Measurements from ENCODE around the gene PTPRG. TPM values are rescaled to one million over a fixed set of nuclear protein-coding genes. Genes with fewer than 3 reads are reported as not detected.
"Not testable (repeated sequence)": the region's sequence is repeated elsewhere in the genome, so short reads cannot be mapped to it uniquely, and the experiment has no call there.

PTPRG gene
- total RNA-seq, 1 experiment from 2014 or later: 0.74 TPM

DNA sequence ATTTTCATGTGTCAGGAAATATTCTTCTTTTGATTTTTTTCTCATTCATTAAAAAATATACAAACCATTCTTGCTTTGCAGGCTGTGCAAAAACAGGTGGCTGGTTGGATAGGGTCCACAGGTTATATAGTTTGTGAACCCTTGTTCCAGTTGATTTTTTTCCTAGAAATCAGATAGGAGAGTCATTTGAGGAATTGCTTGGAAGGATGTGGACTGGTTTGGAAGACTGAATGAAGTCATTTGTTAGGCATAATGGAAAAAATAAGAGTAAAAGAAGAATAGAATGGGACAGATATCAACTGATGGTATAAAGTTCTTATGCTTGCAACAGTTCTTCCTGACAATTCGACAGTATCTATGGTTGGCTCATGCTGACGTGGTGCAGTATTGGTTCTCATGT is 189.4 kb downstream of the PTPRG start:
- Histone ChIP-seq H3K27ac (ENCODE audit: low read length) (no peak overlapping the region), H3K4me1 (ENCODE audit: control insufficient read depth, insufficient read depth, low read length) (no peaks in the 10 kb centered on the region), H3K4me3 (ENCODE audit: low read depth in 2 of 2, low read length in 2 of 2) (no peak overlapping the region), H3K36me3 (ENCODE audit: control insufficient read depth, insufficient read depth, low read length) (no peaks in the 10 kb centered on the region), H3K27me3 (ENCODE audit: control insufficient read depth, insufficient read depth, low read length) (no peaks in the 10 kb centered on the region), H3K9me3 (ENCODE audit: control insufficient read depth, insufficient read depth, low read depth, low read length) (no peaks in the 10 kb centered on the region)
- no peak for ATAC-seq
- no peak for DNase-seq (ENCODE audit: low read depth, low spot score)
- intact Hi-C loops (cut with micrococcal nuclease; ENCODE audit: unreplicated experiment) (no loop called here), in situ Hi-C loops (cut with HindIII; ENCODE audit: low pct_unique_long_range_greater_than_20kb, low sequenced_read_pairs) (no loop called here)
- CTCF ChIA-PET: no interaction called here
- TF ChIP-seq POLR2AphosphoS5 (IDR thresholded peaks at IDR 0.05; ENCODE audit: low read depth, low read length) (no peak), TCF7L2 (IDR thresholded peaks at IDR 0.05; ENCODE audit: low read depth, low read length) (no peak), SIN3A (IDR thresholded peaks at IDR 0.05; ENCODE audit: borderline replicate concordance, insufficient read depth, low read depth, low read length) (no peak)
- TF ChIP-seq, protein P1, sequence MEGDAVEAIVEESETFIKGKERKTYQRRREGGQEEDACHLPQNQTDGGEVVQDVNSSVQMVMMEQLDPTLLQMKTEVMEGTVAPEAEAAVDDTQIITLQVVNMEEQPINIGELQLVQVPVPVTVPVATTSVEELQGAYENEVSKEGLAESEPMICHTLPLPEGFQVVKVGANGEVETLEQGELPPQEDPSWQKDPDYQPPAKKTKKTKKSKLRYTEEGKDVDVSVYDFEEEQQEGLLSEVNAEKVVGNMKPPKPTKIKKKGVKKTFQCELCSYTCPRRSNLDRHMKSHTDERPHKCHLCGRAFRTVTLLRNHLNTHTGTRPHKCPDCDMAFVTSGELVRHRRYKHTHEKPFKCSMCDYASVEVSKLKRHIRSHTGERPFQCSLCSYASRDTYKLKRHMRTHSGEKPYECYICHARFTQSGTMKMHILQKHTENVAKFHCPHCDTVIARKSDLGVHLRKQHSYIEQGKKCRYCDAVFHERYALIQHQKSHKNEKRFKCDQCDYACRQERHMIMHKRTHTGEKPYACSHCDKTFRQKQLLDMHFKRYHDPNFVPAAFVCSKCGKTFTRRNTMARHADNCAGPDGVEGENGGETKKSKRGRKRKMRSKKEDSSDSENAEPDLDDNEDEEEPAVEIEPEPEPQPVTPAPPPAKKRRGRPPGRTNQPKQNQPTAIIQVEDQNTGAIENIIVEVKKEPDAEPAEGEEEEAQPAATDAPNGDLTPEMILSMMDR (IDR thresholded peaks at IDR 0.05): no peak
- TF ChIP-seq, protein P2, sequence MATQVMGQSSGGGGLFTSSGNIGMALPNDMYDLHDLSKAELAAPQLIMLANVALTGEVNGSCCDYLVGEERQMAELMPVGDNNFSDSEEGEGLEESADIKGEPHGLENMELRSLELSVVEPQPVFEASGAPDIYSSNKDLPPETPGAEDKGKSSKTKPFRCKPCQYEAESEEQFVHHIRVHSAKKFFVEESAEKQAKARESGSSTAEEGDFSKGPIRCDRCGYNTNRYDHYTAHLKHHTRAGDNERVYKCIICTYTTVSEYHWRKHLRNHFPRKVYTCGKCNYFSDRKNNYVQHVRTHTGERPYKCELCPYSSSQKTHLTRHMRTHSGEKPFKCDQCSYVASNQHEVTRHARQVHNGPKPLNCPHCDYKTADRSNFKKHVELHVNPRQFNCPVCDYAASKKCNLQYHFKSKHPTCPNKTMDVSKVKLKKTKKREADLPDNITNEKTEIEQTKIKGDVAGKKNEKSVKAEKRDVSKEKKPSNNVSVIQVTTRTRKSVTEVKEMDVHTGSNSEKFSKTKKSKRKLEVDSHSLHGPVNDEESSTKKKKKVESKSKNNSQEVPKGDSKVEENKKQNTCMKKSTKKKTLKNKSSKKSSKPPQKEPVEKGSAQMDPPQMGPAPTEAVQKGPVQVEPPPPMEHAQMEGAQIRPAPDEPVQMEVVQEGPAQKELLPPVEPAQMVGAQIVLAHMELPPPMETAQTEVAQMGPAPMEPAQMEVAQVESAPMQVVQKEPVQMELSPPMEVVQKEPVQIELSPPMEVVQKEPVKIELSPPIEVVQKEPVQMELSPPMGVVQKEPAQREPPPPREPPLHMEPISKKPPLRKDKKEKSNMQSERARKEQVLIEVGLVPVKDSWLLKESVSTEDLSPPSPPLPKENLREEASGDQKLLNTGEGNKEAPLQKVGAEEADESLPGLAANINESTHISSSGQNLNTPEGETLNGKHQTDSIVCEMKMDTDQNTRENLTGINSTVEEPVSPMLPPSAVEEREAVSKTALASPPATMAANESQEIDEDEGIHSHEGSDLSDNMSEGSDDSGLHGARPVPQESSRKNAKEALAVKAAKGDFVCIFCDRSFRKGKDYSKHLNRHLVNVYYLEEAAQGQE (IDR thresholded peaks at IDR 0.05; ENCODE audit: insufficient read depth in 1 of 2, low read depth in 2 of 2, low read length in 1 of 2): no peak
- POLR2A ChIA-PET: no interaction called here
- BruUV-seq (replicated peaks): no TSS peak

DNA sequence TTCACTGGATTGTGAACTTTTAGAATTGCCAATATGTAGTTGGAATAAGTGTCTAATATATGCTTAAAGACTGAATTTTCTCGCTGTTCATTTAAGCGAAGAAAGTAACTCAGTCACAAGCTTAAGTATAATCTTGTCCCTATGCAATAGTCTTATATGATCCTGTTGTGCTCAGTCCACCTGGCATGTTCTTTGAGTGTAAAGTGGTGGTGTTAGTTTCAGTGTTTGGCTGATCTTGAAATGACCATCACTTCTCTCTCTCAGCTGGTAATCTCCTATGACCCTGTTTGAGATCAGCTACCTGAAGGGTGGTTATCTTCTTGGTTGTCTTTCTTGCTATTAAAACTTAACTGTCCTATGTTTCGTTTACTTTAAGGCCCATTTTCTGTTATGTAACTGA is 197.5 kb downstream of the PTPRG start:
- no peaks in the 10 kb centered on the region for H3K9me3 ChIP-seq (ENCODE audit: control insufficient read depth, insufficient read depth, low read depth, low read length)
- in situ Hi-C loops (cut with HindIII; ENCODE audit: low pct_unique_long_range_greater_than_20kb, low sequenced_read_pairs) (no loop called here), intact Hi-C loops (cut with micrococcal nuclease; ENCODE audit: unreplicated experiment) (no loop called here)
- H3K4me3 ChIP-seq (ENCODE audit: low read depth in 2 of 2, low read length in 2 of 2): no peak overlapping the region
- no peak for DNase-seq (ENCODE audit: low read depth, low spot score)
- POLR2A ChIA-PET: no interaction called here
- ATAC-seq: no peak
- no peaks in the 10 kb centered on the region for H3K4me1 ChIP-seq (ENCODE audit: control insufficient read depth, insufficient read depth, low read length)
- TF ChIP-seq, protein P2 (IDR thresholded peaks at IDR 0.05; ENCODE audit: insufficient read depth in 1 of 2, low read depth in 2 of 2, low read length in 1 of 2): no peak
- no peak for TF ChIP-seq POLR2AphosphoS5 (IDR thresholded peaks at IDR 0.05; ENCODE audit: low read depth, low read length)
- TF ChIP-seq, protein P1 (IDR thresholded peaks at IDR 0.05): no peak
- no peak for TF ChIP-seq SIN3A (IDR thresholded peaks at IDR 0.05; ENCODE audit: borderline replicate concordance, insufficient read depth, low read depth, low read length)
- TF ChIP-seq TCF7L2 (IDR thresholded peaks at IDR 0.05; ENCODE audit: low read depth, low read length): no peak
- H3K27ac ChIP-seq (ENCODE audit: low read length): no peak overlapping the region
- H3K27me3 ChIP-seq (ENCODE audit: control insufficient read depth, insufficient read depth, low read length): no peaks in the 10 kb centered on the region
- no peaks in the 10 kb centered on the region for H3K36me3 ChIP-seq (ENCODE audit: control insufficient read depth, insufficient read depth, low read length)
- BruUV-seq (replicated peaks): no TSS peak
- CTCF ChIA-PET: no interaction called here

DNA sequence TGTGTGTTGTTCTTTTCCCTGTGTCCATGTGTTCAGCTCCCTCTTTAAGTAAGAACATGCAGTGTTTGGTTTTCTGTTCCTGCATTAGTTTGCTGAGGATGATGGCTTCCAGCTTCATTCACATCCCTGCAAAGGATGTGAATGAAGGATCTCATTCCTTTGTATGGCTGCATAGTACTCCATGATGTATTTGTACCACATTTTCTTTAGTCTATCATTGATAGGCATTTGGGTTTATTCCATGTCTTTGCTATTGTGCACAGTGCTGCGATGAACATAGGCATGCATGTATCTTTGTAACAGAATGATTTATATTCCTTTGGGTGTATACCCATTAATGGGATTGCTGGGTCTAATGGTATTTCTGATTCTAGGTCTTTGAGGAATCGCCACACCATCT is 199.4 kb downstream of the PTPRG start:
- DNase-seq (ENCODE audit: low read depth, low spot score); BruUV-seq (replicated peaks); H3K36me3 ChIP-seq (ENCODE audit: control insufficient read depth, insufficient read depth, low read length); H3K9me3 ChIP-seq (ENCODE audit: control insufficient read depth, insufficient read depth, low read depth, low read length); CTCF ChIA-PET; POLR2A ChIA-PET; in situ Hi-C loops (cut with HindIII; ENCODE audit: low pct_unique_long_range_greater_than_20kb, low sequenced_read_pairs); H3K27me3 ChIP-seq (ENCODE audit: control insufficient read depth, insufficient read depth, low read length); H3K4me3 ChIP-seq (ENCODE audit: low read depth in 2 of 2, low read length in 2 of 2); ATAC-seq; intact Hi-C loops (cut with micrococcal nuclease; ENCODE audit: unreplicated experiment); H3K4me1 ChIP-seq (ENCODE audit: control insufficient read depth, insufficient read depth, low read length); H3K27ac ChIP-seq (ENCODE audit: low read length): not testable (repeated sequence)

Measured in Panc1 (cell line).